Measurements from ENCODE around the gene PCDH9.

- no peak for TF ChIP-seq CTCF (IDR thresholded peaks at IDR 0.05)
- no peak for TF ChIP-seq POLR2A (IDR thresholded peaks at IDR 0.05)
Observed at GRCh38 chr13:66301006-66301405, 929.1 kb downstream of the PCDH9 start.

Measured in suprapubic skin (tissue), 3 donors.